Body of pancreas (tissue), 4 donors: ENCODE data around the gene CANT1.

Source experiments
- POLR2A ChIP-seq, 3 donors: fragments of 450-650 bp; IDR thresholded peaks; one replicate each; pipeline ENCODE4 v1.6.1; 2016; ENCODE audit warnings: antibody characterized with exemption in 3 of 3, mild to moderate bottlenecking in 2 of 3
- TF ChIP-seq, protein P1 (sequence below), 7 experiments: fragments of 450-650 bp in 4 of 7; fragments of 200-600 bp in 3 of 7; sonication (generic) in 3 of 7; IDR thresholded peaks; one replicate each; pipeline ENCODE4 v1.5.1; 2016 to 2019; ENCODE audit warnings: antibody characterized with exemption in 7 of 7

DNA sequence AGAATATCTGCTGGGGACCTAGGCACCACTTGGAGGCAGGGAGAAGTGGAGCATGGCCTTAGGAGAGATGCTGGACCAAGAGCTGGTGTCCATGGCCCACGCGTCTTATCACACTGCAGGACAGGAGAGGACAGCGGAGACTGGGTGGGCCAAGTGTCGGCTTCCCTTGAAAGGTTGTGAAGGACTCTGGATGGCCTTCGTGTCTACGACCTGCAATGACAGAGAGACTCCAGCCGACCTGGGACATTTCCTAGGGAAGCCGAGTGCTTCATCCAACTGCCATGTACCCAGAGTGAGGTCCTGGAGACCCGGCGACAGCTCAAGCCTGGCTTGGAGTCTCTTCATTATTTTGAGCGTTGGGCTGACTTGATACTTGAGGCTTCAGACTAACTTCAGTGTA, 34.9 kb upstream of the CANT1 start:
- TF ChIP-seq, protein P1, sequence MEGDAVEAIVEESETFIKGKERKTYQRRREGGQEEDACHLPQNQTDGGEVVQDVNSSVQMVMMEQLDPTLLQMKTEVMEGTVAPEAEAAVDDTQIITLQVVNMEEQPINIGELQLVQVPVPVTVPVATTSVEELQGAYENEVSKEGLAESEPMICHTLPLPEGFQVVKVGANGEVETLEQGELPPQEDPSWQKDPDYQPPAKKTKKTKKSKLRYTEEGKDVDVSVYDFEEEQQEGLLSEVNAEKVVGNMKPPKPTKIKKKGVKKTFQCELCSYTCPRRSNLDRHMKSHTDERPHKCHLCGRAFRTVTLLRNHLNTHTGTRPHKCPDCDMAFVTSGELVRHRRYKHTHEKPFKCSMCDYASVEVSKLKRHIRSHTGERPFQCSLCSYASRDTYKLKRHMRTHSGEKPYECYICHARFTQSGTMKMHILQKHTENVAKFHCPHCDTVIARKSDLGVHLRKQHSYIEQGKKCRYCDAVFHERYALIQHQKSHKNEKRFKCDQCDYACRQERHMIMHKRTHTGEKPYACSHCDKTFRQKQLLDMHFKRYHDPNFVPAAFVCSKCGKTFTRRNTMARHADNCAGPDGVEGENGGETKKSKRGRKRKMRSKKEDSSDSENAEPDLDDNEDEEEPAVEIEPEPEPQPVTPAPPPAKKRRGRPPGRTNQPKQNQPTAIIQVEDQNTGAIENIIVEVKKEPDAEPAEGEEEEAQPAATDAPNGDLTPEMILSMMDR (IDR thresholded peaks at IDR 0.05) = no peak
- no peak for TF ChIP-seq POLR2A (IDR thresholded peaks at IDR 0.05)
